ENCODE results near the gene ERO1B.

Gene ERO1B

DNA sequence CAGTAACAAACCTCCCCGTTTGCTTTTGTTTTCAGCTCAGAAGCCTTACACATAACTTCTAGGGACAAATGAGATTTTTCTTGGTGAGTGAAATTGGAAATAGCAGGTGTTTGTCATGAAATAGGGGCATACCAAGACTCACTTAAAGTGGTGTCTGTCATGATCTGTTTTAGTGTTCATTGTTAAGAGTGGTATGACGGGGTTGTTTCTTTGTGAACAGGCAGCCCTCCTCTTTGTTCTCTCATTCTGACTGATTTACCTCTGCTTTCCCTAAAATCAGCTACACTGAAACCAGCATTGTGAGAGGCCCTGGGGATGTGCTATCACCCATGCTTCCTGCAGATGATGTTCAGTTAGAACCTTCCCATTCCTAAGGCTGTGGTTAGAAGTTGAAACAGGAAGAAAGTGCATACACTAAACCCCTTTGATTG is 2.5 kb upstream of the ERO1B start:
- no peak for TF ChIP-seq TEAD4 (IDR thresholded peaks at IDR 0.05)
- TF ChIP-seq EP300 (IDR thresholded peaks at IDR 0.05; ENCODE audit: borderline replicate concordance), result no peak
- no peak for TF ChIP-seq TAF1 (IDR thresholded peaks at IDR 0.05; ENCODE audit: low read depth)
- TF ChIP-seq, protein P1, sequence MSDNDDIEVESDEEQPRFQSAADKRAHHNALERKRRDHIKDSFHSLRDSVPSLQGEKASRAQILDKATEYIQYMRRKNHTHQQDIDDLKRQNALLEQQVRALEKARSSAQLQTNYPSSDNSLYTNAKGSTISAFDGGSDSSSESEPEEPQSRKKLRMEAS (IDR thresholded peaks at IDR 0.05), result no peak
- no peak for TF ChIP-seq REST (IDR thresholded peaks at IDR 0.05; ENCODE audit: low read depth)
- no peak for TF ChIP-seq CREB1 (IDR thresholded peaks at IDR 0.05; ENCODE audit: low read depth)
- no peak for TF ChIP-seq FOXM1 (IDR thresholded peaks at IDR 0.05; ENCODE audit: borderline replicate concordance, low read depth)
- no peak for TF ChIP-seq RAD21 (IDR thresholded peaks at IDR 0.05; ENCODE audit: low read depth)
- no peak for TF ChIP-seq TCF12 (IDR thresholded peaks at IDR 0.05; ENCODE audit: low read depth)
- TF ChIP-seq, protein P2, sequence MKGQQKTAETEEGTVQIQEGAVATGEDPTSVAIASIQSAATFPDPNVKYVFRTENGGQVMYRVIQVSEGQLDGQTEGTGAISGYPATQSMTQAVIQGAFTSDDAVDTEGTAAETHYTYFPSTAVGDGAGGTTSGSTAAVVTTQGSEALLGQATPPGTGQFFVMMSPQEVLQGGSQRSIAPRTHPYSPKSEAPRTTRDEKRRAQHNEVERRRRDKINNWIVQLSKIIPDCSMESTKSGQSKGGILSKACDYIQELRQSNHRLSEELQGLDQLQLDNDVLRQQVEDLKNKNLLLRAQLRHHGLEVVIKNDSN (IDR thresholded peaks at IDR 0.05), result no peak
- no peak for TF ChIP-seq YY1 (IDR thresholded peaks at IDR 0.05; ENCODE audit: low read depth)
- no peak for TF ChIP-seq EGR1 (IDR thresholded peaks at IDR 0.05)

DNA sequence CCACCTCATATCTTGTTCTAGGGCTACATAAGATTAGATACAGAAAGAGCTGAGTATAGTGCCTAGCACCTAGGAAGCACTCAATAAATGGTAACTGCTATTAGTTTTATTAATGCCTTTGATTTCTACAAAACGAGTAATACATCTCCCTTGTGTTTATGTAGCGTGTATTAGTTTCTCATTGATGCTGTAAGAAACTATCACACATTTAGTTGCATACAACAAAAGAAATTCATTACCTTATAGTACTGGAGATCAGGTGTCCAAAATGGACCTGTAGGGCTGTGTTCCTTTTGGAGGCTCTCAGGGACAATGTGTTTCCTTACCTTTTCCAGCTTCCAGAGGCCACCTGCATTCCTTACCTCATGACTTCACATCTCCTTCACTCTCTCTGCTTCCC is 961 bp upstream of the ERO1B start:
- TF ChIP-seq ZBTB7A (IDR thresholded peaks at IDR 0.05; ENCODE audit: low read depth) (no peak), REST (IDR thresholded peaks at IDR 0.05; ENCODE audit: low read depth) (no peak), YY1 (IDR thresholded peaks at IDR 0.05; ENCODE audit: low read depth) (no peak), FOXM1 (IDR thresholded peaks at IDR 0.05; ENCODE audit: borderline replicate concordance, low read depth) (no peak)
- TF ChIP-seq, protein P2 (IDR thresholded peaks at IDR 0.05), result no peak

- TF ChIP-seq NFIC (IDR thresholded peaks at IDR 0.05), result no peak
- no peak for TF ChIP-seq TAF1 (IDR thresholded peaks at IDR 0.05; ENCODE audit: low read depth)
- TF ChIP-seq FOXM1 (IDR thresholded peaks at IDR 0.05; ENCODE audit: borderline replicate concordance, low read depth), result no peak
- no peak for TF ChIP-seq CREB1 (IDR thresholded peaks at IDR 0.05; ENCODE audit: low read depth)
Observed at GRCh38 chr1:236282425-236282716, 613 bp upstream of the ERO1B start.

- TF ChIP-seq FOXM1 (IDR thresholded peaks at IDR 0.05; ENCODE audit: borderline replicate concordance, low read depth), result no peak
- TF ChIP-seq REST (IDR thresholded peaks at IDR 0.05; ENCODE audit: low read depth), result no peak
- no peak for TF ChIP-seq CREB1 (IDR thresholded peaks at IDR 0.05; ENCODE audit: low read depth)
- no peak for TF ChIP-seq RAD21 (IDR thresholded peaks at IDR 0.05; ENCODE audit: low read depth)
- no peak for TF ChIP-seq EGR1 (IDR thresholded peaks at IDR 0.05)
- no peak for TF ChIP-seq NFIC (IDR thresholded peaks at IDR 0.05)
Observed at GRCh38 chr1:236281198-236281653, 532 bp downstream of the ERO1B start.

- TF ChIP-seq TAF1 (IDR thresholded peaks at IDR 0.05; ENCODE audit: low read depth) (no peak), EP300 (IDR thresholded peaks at IDR 0.05; ENCODE audit: borderline replicate concordance) (no peak)
Observed at GRCh38 chr1:236280438-236281197, 1.1 kb downstream of the ERO1B start.

Measured in Ishikawa (cell line).